Measurements from ENCODE around the gene RIN2.

RIN2 gene

GRCh38 chr20:19745106-19745505, 13.0 kb upstream of the RIN2 start:
- DNase-seq (ENCODE audit: low read depth) = no peak
- no peak overlapping the region for H3K4me3 ChIP-seq (replicated peaks; ENCODE audit: low read depth, low read length)
- TF ChIP-seq, protein P1, sequence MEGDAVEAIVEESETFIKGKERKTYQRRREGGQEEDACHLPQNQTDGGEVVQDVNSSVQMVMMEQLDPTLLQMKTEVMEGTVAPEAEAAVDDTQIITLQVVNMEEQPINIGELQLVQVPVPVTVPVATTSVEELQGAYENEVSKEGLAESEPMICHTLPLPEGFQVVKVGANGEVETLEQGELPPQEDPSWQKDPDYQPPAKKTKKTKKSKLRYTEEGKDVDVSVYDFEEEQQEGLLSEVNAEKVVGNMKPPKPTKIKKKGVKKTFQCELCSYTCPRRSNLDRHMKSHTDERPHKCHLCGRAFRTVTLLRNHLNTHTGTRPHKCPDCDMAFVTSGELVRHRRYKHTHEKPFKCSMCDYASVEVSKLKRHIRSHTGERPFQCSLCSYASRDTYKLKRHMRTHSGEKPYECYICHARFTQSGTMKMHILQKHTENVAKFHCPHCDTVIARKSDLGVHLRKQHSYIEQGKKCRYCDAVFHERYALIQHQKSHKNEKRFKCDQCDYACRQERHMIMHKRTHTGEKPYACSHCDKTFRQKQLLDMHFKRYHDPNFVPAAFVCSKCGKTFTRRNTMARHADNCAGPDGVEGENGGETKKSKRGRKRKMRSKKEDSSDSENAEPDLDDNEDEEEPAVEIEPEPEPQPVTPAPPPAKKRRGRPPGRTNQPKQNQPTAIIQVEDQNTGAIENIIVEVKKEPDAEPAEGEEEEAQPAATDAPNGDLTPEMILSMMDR (IDR thresholded peaks at IDR 0.05; ENCODE audit: low read length, missing control alignments) = no peak

DNA sequence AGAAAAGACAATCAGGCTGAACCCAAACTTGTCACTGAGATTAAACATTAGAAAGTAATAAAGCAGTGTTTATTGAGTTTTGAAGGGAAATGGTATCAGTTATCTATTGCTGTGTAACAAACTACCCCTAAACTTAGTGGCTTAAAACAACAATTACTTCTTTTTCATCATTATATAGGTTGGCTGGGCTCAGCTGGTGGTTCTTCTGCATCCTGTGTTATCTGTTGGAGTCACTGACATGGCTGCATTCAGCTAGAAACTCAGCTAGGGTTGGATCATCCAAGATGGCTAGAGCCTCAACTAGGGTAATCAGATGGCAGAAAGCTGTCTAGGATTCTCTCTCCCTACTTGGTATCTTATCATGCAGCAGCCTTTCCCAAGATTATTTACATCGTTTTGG, 12.5 kb upstream of the RIN2 start:
- TF ChIP-seq, protein P1 (IDR thresholded peaks at IDR 0.05; ENCODE audit: low read length, missing control alignments) = no peak
- H3K4me3 ChIP-seq (replicated peaks; ENCODE audit: low read depth, low read length) = no peak overlapping the region
- no peak for DNase-seq (ENCODE audit: low read depth)

DNA sequence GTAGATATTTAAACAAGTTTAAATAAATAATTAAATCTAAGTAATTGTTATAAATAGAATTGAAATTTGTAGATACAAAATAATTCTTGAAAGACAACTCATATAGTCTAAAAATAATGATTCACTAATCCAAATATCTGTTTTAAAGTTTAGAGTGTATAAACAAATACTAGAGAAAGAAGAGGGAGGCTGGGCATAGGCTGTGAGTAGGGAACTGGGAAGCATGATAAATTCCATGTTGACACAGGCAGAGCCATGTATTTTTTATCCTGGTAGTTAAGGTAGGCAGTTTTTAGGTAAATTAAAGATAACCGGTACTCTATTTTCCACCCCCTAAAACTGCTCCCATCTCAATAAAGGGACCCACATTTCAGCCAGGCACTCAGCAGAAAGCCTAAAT, 11.7 kb upstream of the RIN2 start:
- TF ChIP-seq, protein P1 (IDR thresholded peaks at IDR 0.05; ENCODE audit: low read length, missing control alignments) = no peak
- no peak overlapping the region for H3K4me3 ChIP-seq (replicated peaks; ENCODE audit: low read depth, low read length)
- no peak for DNase-seq (ENCODE audit: low read depth)

DNA sequence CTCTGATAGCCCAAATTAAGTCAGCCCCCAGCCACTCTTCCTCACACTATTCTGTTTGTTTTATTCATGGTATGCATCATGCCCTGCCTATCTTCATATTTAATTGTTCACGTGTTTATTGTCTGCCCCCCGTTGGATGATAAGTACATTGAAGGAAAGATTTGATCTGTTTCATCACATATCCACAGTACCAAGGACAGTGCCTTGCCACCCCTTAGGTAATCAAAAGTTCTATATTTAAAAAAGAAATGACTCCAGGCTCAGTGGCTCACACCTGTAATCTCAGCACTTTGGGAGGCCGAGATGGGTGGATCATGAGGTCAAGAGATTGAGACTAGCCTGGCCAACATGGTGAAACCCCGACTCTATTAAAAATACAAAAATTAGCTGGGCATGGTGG, 10.2 kb upstream of the RIN2 start:
- TF ChIP-seq, protein P1 (IDR thresholded peaks at IDR 0.05; ENCODE audit: low read length, missing control alignments) = no peak
- H3K4me3 ChIP-seq (replicated peaks; ENCODE audit: low read depth, low read length) = no peak overlapping the region
- DNase-seq (ENCODE audit: low read depth) = no peak

DNA sequence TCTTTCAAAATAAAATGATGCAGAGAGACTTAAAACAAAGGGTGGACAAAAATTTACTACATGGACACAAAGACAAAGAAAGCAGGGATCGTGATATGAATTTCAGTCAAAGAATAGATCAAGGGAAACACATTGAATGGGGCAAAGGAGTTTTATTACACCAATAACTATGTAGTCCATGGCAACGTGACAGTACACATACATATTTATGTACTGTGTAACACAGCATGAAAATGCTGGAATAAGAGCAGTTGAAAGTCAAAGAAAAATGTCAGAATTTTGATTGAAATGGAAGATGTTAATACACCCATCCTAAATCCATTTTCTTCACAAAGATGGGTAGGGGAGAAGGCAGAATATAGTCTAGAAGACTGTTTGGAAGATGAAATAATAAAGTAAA, 9.4 kb upstream of the RIN2 start:
- no peak for DNase-seq (ENCODE audit: low read depth)
- no peak overlapping the region for H3K4me3 ChIP-seq (replicated peaks; ENCODE audit: low read depth, low read length)
- TF ChIP-seq, protein P1 (IDR thresholded peaks at IDR 0.05; ENCODE audit: low read length, missing control alignments) = no peak

DNA sequence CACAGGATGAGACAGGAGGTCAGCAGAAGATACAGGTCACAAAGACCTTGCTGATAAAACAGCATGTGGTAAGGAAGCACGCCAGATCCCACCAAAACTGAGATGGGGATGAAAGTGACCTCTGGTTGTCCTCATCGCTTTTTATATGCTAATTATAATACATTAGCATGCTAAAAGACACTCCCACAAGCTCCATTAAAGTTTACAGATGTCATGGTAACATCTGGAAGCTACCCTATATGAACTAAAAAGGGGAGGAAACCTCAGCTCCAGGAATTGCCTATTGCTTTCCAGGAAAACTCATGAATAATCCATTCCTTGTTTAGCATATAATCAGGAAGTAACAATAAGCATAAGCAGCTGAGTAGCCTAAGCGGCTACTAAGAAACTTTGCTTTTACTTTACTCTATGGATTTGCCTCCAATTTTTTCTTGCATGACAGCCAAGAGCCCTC, 8.4 kb upstream of the RIN2 start:
- H3K4me3 ChIP-seq (replicated peaks; ENCODE audit: low read depth, low read length) = no peak overlapping the region
- DNase-seq (ENCODE audit: low read depth) = no peak
- TF ChIP-seq, protein P1 (IDR thresholded peaks at IDR 0.05; ENCODE audit: low read length, missing control alignments) = no peak

DNA sequence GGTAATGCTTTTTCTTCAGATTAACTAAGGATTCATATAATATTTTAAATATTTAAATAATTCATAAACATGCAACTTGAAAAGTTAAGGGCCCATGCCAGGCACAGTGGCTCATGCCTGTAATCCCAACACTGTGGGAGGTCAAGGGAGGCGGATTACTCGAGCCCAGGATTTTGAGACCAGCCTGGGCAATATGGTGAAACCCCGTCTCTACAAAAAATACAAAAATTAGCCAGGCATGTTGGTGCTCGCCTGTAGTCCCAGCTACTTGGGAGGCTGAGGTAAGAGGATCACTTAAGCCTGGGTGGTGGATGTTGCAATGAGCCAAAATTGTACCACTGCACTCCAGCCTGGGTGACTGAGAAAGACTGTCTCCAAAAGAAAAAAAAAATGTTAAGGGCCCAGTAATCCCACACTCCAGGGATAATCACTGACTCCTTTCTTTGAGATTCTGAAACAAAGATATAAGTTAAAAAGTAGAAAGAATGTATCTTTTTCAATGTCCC, 7.9 kb upstream of the RIN2 start:
- DNase-seq (ENCODE audit: low read depth) = no peak
- TF ChIP-seq, protein P1 (IDR thresholded peaks at IDR 0.05; ENCODE audit: low read length, missing control alignments) = no peak
- H3K4me3 ChIP-seq (replicated peaks; ENCODE audit: low read depth, low read length) = no peak overlapping the region
